Astrocyte (in vitro differentiated cells and primary cell): ENCODE results near the gene LARGE1. TPM values are rescaled to one million over a fixed set of nuclear protein-coding genes. Genes with fewer than 3 reads are reported as not detected.

Experiments used
- DNase-seq: peaks from one replicate; pipeline ENCODE4 v3.0.0-alpha.2; 2010; ENCODE audit warnings: low read depth
- FAIRE-seq: peaks from 2 replicates; lab custom pipeline; 2011; peaks lifted over from hg19 to GRCh38; lab: Jason Lieb, UNC
- H2AFZ ChIP-seq: 2 replicates; pipeline ENCODE4 v1.6.0; 2012; ENCODE audit warnings: low read depth, low read length, inconsistent platforms
- H3K27ac ChIP-seq: 2 replicates; pipeline ENCODE4 v1.5.1; 2011; ENCODE audit warnings: low read depth, low read length, inconsistent platforms
- H3K27me3 ChIP-seq: 2 replicates; pipeline ENCODE4 v1.6.0; 2011; ENCODE audit warnings: low read length, inconsistent platforms; ENCODE audit not compliant: insufficient read depth
- H3K36me3 ChIP-seq: 2 replicates; pipeline ENCODE4 v1.5.1; 2011; ENCODE audit warnings: low read length, inconsistent platforms; ENCODE audit not compliant: insufficient read depth
- H3K4me1 ChIP-seq: 2 replicates; pipeline ENCODE4 v1.5.1; 2011; ENCODE audit warnings: low read length, inconsistent platforms; ENCODE audit not compliant: insufficient read depth
- H3K4me2 ChIP-seq: 2 replicates; pipeline ENCODE4 v1.6.0; 2012; ENCODE audit warnings: low read length, inconsistent platforms
- H3K4me3 ChIP-seq: 2 replicates; pipeline ENCODE4 v1.5.1; 2011; ENCODE audit warnings: low read depth, mild to moderate bottlenecking, low read length, inconsistent platforms; ENCODE audit not compliant: insufficient read depth
- H3K79me2 ChIP-seq: 2 replicates; pipeline ENCODE4 v1.6.0; 2012; ENCODE audit warnings: mild to moderate bottlenecking, low read length, inconsistent platforms; ENCODE audit not compliant: insufficient read depth
- H3K9ac ChIP-seq: 2 replicates; pipeline ENCODE4 v1.6.0; 2012; ENCODE audit warnings: mild to moderate bottlenecking, low read length, inconsistent platforms
- H3K9me3 ChIP-seq: 2 replicates; pipeline ENCODE4 v1.5.1; 2012; ENCODE audit warnings: low read depth, mild to moderate bottlenecking, low read length, inconsistent platforms; ENCODE audit not compliant: insufficient read depth
- H4K20me1 ChIP-seq: 2 replicates; pipeline ENCODE4 v1.6.0; 2012; ENCODE audit warnings: low read length, inconsistent platforms; ENCODE audit not compliant: insufficient read depth
- H3K27ac Mint-ChIP-seq: one replicate; pipeline ENCODE4 v1.8.0; 2021; ENCODE audit warnings: mild to moderate bottlenecking, mixed read lengths; ENCODE audit not compliant: unreplicated experiment
- H3K27me3 Mint-ChIP-seq: one replicate; pipeline ENCODE4 v1.8.0; 2021; ENCODE audit warnings: low read depth, mixed read lengths; ENCODE audit not compliant: unreplicated experiment
- H3K36me3 Mint-ChIP-seq: one replicate; pipeline ENCODE4 v1.8.0; 2021; ENCODE audit warnings: low read depth, mixed read lengths; ENCODE audit not compliant: unreplicated experiment
- H3K4me1 Mint-ChIP-seq: one replicate; pipeline ENCODE4 v1.8.0; 2021; ENCODE audit warnings: low read depth, mixed read lengths; ENCODE audit not compliant: unreplicated experiment
- H3K4me3 Mint-ChIP-seq: one replicate; pipeline ENCODE4 v1.8.0; 2021; ENCODE audit warnings: mild to moderate bottlenecking, moderate library complexity, mixed read lengths; ENCODE audit not compliant: unreplicated experiment
- H3K9me3 Mint-ChIP-seq: one replicate; pipeline ENCODE4 v1.8.0; 2021; ENCODE audit warnings: mild to moderate bottlenecking, mixed read lengths; ENCODE audit not compliant: unreplicated experiment
- EZH2 ChIP-seq: IDR thresholded peaks from 2 replicates; pipeline ENCODE4 v1.6.1; 2012; ENCODE audit warnings: mild to moderate bottlenecking, low read length, inconsistent platforms; ENCODE audit not compliant: insufficient read depth
- total RNA-seq: library from RNA; stranded (reverse); gene quantifications from 2 replicates; pipeline ENCODE4 v1.2.1, GENCODE V29; 2021
- TF ChIP-seq, protein P1 (sequence below): IDR thresholded peaks from 2 replicates; pipeline ENCODE4 v1.5.1; 2011; ENCODE audit warnings: low read depth, mild to moderate bottlenecking, inconsistent platforms, low read length, moderate library complexity; ENCODE audit not compliant: insufficient read depth

LARGE1 gene
- total RNA-seq, 1 donor from 2014 or later: 92.6 TPM

DNA sequence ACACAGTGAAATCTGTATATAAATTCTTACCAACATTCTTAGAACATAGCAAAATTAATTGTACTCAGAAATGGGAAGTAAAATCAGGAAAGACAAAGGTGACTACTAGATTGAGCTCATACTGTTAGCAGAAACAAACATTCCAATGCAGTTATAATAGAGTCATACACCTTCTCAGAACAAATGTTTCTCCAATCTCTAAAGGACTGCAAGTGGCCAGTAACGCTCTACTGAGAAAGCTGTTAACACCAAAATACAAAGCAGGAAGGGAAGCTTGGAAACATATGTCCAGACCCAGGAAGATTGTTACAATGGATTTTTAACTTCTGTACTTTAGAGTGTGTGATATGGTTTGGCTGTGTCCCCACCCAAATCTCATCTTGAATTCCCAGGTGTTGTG is 341.5 kb downstream of the LARGE1 start:
- Histone ChIP-seq H3K27me3 (no peaks in the 10 kb centered on the region), H3K27ac (no peak overlapping the region), H3K4me2 (no peak overlapping the region), H3K9ac (no peak overlapping the region), H2AFZ (no peak overlapping the region), H4K20me1 (no peaks in the 10 kb centered on the region), H3K36me3 (no peaks in the 10 kb centered on the region), H3K9me3 (no peaks in the 10 kb centered on the region), H3K79me2 (no peaks in the 10 kb centered on the region), H3K4me1 (no peaks in the 10 kb centered on the region), H3K4me3 (no peak overlapping the region)
- H3K4me3 Mint-ChIP-seq: no peak overlapping the region
- no peak overlapping the region for H3K27ac Mint-ChIP-seq
- peaks cover 4% of the 10 kb centered on the region for H3K36me3 Mint-ChIP-seq
- no peaks in the 10 kb centered on the region for H3K9me3 Mint-ChIP-seq
- peaks cover 9% of the 10 kb centered on the region for H3K4me1 Mint-ChIP-seq
- TF ChIP-seq EZH2: no peak
- TF ChIP-seq, protein P1, sequence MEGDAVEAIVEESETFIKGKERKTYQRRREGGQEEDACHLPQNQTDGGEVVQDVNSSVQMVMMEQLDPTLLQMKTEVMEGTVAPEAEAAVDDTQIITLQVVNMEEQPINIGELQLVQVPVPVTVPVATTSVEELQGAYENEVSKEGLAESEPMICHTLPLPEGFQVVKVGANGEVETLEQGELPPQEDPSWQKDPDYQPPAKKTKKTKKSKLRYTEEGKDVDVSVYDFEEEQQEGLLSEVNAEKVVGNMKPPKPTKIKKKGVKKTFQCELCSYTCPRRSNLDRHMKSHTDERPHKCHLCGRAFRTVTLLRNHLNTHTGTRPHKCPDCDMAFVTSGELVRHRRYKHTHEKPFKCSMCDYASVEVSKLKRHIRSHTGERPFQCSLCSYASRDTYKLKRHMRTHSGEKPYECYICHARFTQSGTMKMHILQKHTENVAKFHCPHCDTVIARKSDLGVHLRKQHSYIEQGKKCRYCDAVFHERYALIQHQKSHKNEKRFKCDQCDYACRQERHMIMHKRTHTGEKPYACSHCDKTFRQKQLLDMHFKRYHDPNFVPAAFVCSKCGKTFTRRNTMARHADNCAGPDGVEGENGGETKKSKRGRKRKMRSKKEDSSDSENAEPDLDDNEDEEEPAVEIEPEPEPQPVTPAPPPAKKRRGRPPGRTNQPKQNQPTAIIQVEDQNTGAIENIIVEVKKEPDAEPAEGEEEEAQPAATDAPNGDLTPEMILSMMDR: no peak
- no peak for FAIRE-seq
- DNase-seq: no peak
- no peaks in the 10 kb centered on the region for H3K27me3 Mint-ChIP-seq

- no peak overlapping the region for H3K27ac Mint-ChIP-seq
- Histone ChIP-seq H3K4me2 (no peak overlapping the region), H3K4me3 (no peak overlapping the region), H3K9me3 (no peaks in the 10 kb centered on the region), H3K27ac (no peak overlapping the region), H4K20me1 (no peaks in the 10 kb centered on the region), H3K79me2 (no peaks in the 10 kb centered on the region), H3K4me1 (no peaks in the 10 kb centered on the region), H3K27me3 (no peaks in the 10 kb centered on the region), H3K36me3 (no peaks in the 10 kb centered on the region), H3K9ac (no peak overlapping the region), H2AFZ (no peak overlapping the region)
- peaks cover 9% of the 10 kb centered on the region for H3K4me1 Mint-ChIP-seq
- FAIRE-seq (no peak), DNase-seq (peak; percentile 8)
- no peaks in the 10 kb centered on the region for H3K27me3 Mint-ChIP-seq
- H3K4me3 Mint-ChIP-seq: no peak overlapping the region
- TF ChIP-seq, protein P1: no peak
- TF ChIP-seq EZH2: no peak
- H3K9me3 Mint-ChIP-seq: no peaks in the 10 kb centered on the region
- H3K36me3 Mint-ChIP-seq: peaks cover 4% of the 10 kb centered on the region
These were observed 342.3 kb downstream of the LARGE1 start for GRCh38 chr22:33577862-33578411.

GRCh38 chr22:33576205-33576604 is 344.1 kb downstream of the LARGE1 start:
- H3K27ac Mint-ChIP-seq: no peak overlapping the region
- FAIRE-seq: no peak

More at GRCh38 chr22:33576205-33576604, 344.1 kb downstream of the LARGE1 start:
- Histone ChIP-seq H4K20me1 (no peaks in the 10 kb centered on the region), H3K9ac (no peak overlapping the region), H3K27ac (no peak overlapping the region), H3K4me3 (no peak overlapping the region), H3K36me3 (no peaks in the 10 kb centered on the region), H3K9me3 (no peaks in the 10 kb centered on the region), H2AFZ (no peak overlapping the region), H3K27me3 (no peaks in the 10 kb centered on the region), H3K4me1 (no peaks in the 10 kb centered on the region), H3K79me2 (no peaks in the 10 kb centered on the region), H3K4me2 (no peak overlapping the region)
- no peak for DNase-seq
- Mint-ChIP-seq H3K9me3 (no peaks in the 10 kb centered on the region), H3K27me3 (no peaks in the 10 kb centered on the region), H3K4me3 (no peak overlapping the region), H3K36me3 (peaks cover 1% of the 10 kb centered on the region), H3K4me1 (peaks cover 10% of the 10 kb centered on the region)
- TF ChIP-seq, protein P1: no peak
- TF ChIP-seq EZH2: no peak
